A549 (cell line): ENCODE data around the gene TNNI3K. TPM values are rescaled to one million over a fixed set of nuclear protein-coding genes. Genes with fewer than 3 reads are reported as not detected.

Experiments
- ATAC-seq, 2 experiments: fragments of 200-7000 bp in 1 of 2; fragments of >200 bp in 1 of 2; cut with Nextera tagmentation in 1 of 2; cut with Tn5 transposase in 1 of 2; 3 replicates each; pipeline versions ENCODE4 v1.8.0 to v1.9.1; 2018 to 2020; ENCODE audit warnings: mild to moderate bottlenecking in 1 of 2, moderate library complexity in 1 of 2
- CTCF ChIA-PET: fragments of 300-600 bp; sonication (Branson Sonifier 250); formaldehyde crosslinking; extraction: SDS; loops from one replicate; lab custom pipeline; 2021; ENCODE audit warnings: antibody characterized with exemption, inconsistent platforms; lab: Yijun Ruan, JAX
- POLR2A ChIA-PET: fragments of 350-600 bp; formaldehyde crosslinking; extraction: SDS; loops from one replicate; lab custom pipeline; 2021; ENCODE audit warnings: antibody characterized with exemption, inconsistent platforms; lab: Yijun Ruan, JAX
- DNase-seq, 2 experiments: peaks; one replicate each; pipeline versions ENCODE4 v3.0.0 to v3.0.0-alpha.2; 2011 to 2016; ENCODE audit warnings: low read depth in 1 of 2, low spot score in 1 of 2
- FAIRE-seq: peaks from 2 replicates; lab custom pipeline; 2011; peaks lifted over from hg19 to GRCh38; lab: Jason Lieb, UNC
- H3K27ac ChIP-seq, 2 experiments: fragments of >200 bp; sonication (Bioruptor Twin); formaldehyde crosslinking; 3 replicates each; pipeline ENCODE4 v1.5.1; 2016 to 2017
- H3K4me1 ChIP-seq: fragments of >200 bp; sonication (Bioruptor Twin); formaldehyde crosslinking; 3 replicates; pipeline ENCODE4 v1.6.1; 2016
- H3K4me2 ChIP-seq: fragments of >200 bp; sonication (Bioruptor Twin); formaldehyde crosslinking; 3 replicates; pipeline ENCODE4 v1.6.1; 2016
- H3K4me3 ChIP-seq: fragments of >200 bp; sonication (Bioruptor Twin); formaldehyde crosslinking; 3 replicates; pipeline ENCODE4 v1.5.1; 2016
- H3K9me3 ChIP-seq: fragments of >200 bp; sonication (Bioruptor Twin); formaldehyde crosslinking; 3 replicates; pipeline ENCODE4 v1.6.1; 2016
- CBX2 ChIP-seq: fragments of 200-600 bp; sonication (generic); IDR thresholded peaks from 2 replicates; pipeline ENCODE4 v1.6.1; 2016; ENCODE audit warnings: low read depth, mild to moderate bottlenecking, borderline replicate concordance
- CBX8 ChIP-seq: fragments of 200-600 bp; sonication (generic); IDR thresholded peaks from 2 replicates; pipeline ENCODE4 v1.6.1; 2016
- EP300 ChIP-seq, 2 experiments: fragments of >200 bp; sonication (Bioruptor Twin); formaldehyde crosslinking; IDR thresholded peaks; 2 replicates in 1 of 2; 3 replicates in 1 of 2; pipeline ENCODE4 v1.6.1; 2016 to 2017
- FOSB ChIP-seq: fragments of 250-450 bp; sonication (Bioruptor Pico); IDR thresholded peaks from 2 replicates; pipeline ENCODE4 v1.5.0; 2020; ENCODE audit warnings: mild to moderate bottlenecking, moderate library complexity
- FOSL2 ChIP-seq, 2 experiments: fragments of 450-650 bp in 1 of 2; fragments of >200 bp in 1 of 2; sonication (Bioruptor Twin) in 1 of 2; formaldehyde crosslinking; IDR thresholded peaks; 2 replicates each; pipeline versions ENCODE4 v1.5.0 to v1.6.1; 2016 to 2020; ENCODE audit warnings: mild to moderate bottlenecking in 1 of 2, moderate library complexity in 1 of 2
- FOXS1 ChIP-seq: fragments of 250-450 bp; sonication (Bioruptor Pico); IDR thresholded peaks from 2 replicates; pipeline ENCODE4 v1.5.0; 2020; ENCODE audit warnings: mild to moderate bottlenecking, moderate library complexity
- GATA3 ChIP-seq: IDR thresholded peaks from 2 replicates; pipeline ENCODE4 v1.6.1; 2012; ENCODE audit warnings: borderline replicate concordance
- JUNB ChIP-seq: fragments of >200 bp; sonication (Bioruptor Twin); formaldehyde crosslinking; IDR thresholded peaks from 2 replicates; pipeline ENCODE4 v1.6.1; 2016
- MAFK ChIP-seq: fragments of 450-650 bp; IDR thresholded peaks from 2 replicates; pipeline ENCODE4 v1.6.1; 2014; ENCODE audit not compliant: partially characterized antibody
- NFE2L2 ChIP-seq: fragments of 150-350 bp; conservative IDR thresholded peaks from 2 replicates; pipeline ENCODE4 v1.6.1; 2014; ENCODE audit warnings: low read length
- NPAS2 ChIP-seq: fragments of 250-450 bp; sonication (Bioruptor Pico); IDR thresholded peaks from 2 replicates; pipeline ENCODE4 v1.8.0; 2022; ENCODE audit warnings: mild to moderate bottlenecking, moderate library complexity, borderline replicate concordance
- PHF8 ChIP-seq: fragments of 200-600 bp; sonication (generic); IDR thresholded peaks from 2 replicates; pipeline ENCODE4 v1.6.1; 2016; ENCODE audit warnings: low read depth, mild to moderate bottlenecking, antibody characterized with exemption, moderate library complexity, borderline replicate concordance
- POLR2A ChIP-seq: IDR thresholded peaks from 2 replicates; pipeline ENCODE4 v1.6.1; 2012; ENCODE audit warnings: mild to moderate bottlenecking, low read length
- POLR2AphosphoS2 ChIP-seq: conservative IDR thresholded peaks from 2 replicates; pipeline ENCODE4 v1.6.1; 2012; ENCODE audit warnings: low read length, improper control_type of control experiment, inconsistent platforms
- RAD21 ChIP-seq, 2 experiments: fragments of >200 bp in 1 of 2; sonication (Bioruptor Twin) in 1 of 2; formaldehyde crosslinking in 1 of 2; IDR thresholded peaks in 1 of 2; conservative IDR thresholded peaks in 1 of 2; 2 replicates in 1 of 2; 3 replicates in 1 of 2; pipeline ENCODE4 v1.6.1; 2012 to 2018; ENCODE audit warnings: inconsistent platforms in 1 of 2
- RARB ChIP-seq: fragments of 250-450 bp; sonication (Bioruptor Pico); IDR thresholded peaks from 2 replicates; pipeline ENCODE4 v1.8.0; 2021; ENCODE audit warnings: mild to moderate bottlenecking, moderate library complexity
- SMC3 ChIP-seq: fragments of >200 bp; sonication (Bioruptor Twin); formaldehyde crosslinking; IDR thresholded peaks from 3 replicates; pipeline ENCODE4 v1.6.1; 2018; ENCODE audit warnings: inconsistent platforms
- TFCP2L1 ChIP-seq: fragments of 250-450 bp; sonication (Bioruptor Pico); IDR thresholded peaks from 2 replicates; pipeline ENCODE4 v1.5.0; 2021; ENCODE audit warnings: mild to moderate bottlenecking
- ZNF302 ChIP-seq: fragments of 250-450 bp; sonication (Bioruptor Pico); IDR thresholded peaks from 2 replicates; pipeline ENCODE4 v1.9.0; 2021; ENCODE audit warnings: inconsistent platforms, mild to moderate bottlenecking, moderate library complexity
- WGBS: methylation state at CpG from one replicate; pipeline ENCODE4 v1.1.6; 2017; ENCODE audit errors: missing lambda C conversion rate; 5-methylcytosine and 5-hydroxymethylcytosine counted together
- polyA plus RNA-seq, 4 experiments: library from polyadenylated mRNA; depleted of rRNA in 3 of 4; stranded (reverse); fragments of >200 nt; fragmentation: RNase III in 1 of 4; extraction: RNeasy Plus Mini Kit Qiagen cat#74134 plus additional on column Dnase treatment in 1 of 4; gene quantifications; 2 replicates in 3 of 4; 3 replicates in 1 of 4; pipeline ENCODE4 v1.2.3, GENCODE V29; 2011 to 2017
- TF ChIP-seq, protein P1 (sequence below): IDR thresholded peaks from 2 replicates; pipeline ENCODE4 v1.6.1; 2012

Gene TNNI3K
- polyA plus RNA-seq, 2 of the 4 experiments (the other 2 are of a cell fraction): 0.67 TPM; not detected in 1

DNA sequence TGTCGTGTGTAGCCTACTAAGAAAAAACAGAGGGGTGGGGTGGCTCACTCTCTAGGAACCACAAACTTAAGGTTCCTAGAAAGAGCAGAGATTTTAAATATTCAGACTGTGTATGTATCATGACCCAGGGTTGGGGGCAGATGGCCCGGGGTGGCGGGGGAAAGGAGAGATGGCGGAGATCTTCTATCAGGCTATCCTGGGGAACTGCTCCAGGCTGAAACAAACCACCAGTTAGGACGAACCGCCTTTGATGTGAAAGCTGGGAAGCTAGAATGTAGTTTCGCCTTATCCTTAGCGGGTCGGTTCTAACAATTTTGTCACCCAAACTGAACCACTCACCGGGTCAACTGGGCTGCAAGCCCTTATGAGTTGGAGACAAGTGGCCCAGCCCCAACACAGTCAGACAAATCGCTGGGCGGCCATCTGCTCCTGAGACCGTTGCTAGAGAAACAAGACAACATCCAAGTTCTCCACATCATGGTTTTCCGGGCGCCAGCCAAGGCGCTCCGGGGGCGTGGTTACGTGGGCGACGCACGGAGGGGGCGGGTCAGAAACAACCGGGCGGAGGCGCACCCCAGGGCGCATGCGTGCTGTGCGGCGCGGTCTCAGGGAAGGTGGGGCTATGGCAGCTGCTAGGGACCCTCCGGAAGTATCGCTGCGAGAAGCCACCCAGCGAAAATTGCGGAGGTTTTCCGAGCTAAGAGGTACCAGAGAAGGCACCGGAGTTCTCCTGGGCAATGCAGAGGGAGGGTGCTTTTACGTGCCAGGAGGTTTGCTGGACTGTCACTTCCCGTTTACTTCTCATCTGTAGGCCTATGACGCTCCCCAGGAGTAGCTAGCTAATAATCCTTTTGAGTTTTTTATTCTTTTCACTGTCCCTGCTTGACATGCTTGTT, 37.3 kb upstream of the TNNI3K start, which contains the start of the genes FPGT and LRRIQ3 (continued):
- TF ChIP-seq EP300 (IDR thresholded peaks at IDR 0.05) (no peak), RARB (CRISPR knock-in tag) (no peak)

- FAIRE-seq: no peak
- CTCF ChIA-PET: no interaction called here
- 92% methylated on average over 5 of the region's 5 CpGs for WGBS
Measured at GRCh38 chr1:74199504-74199903, 35.7 kb upstream of the TNNI3K start.

GRCh38 chr1:74205266-74205665, 29.9 kb upstream of the TNNI3K start:
- H3K4me3 ChIP-seq: no peak overlapping the region
- H3K4me2 ChIP-seq: no peak overlapping the region
- ChIA-PET POLR2A (no interaction called here), CTCF (no interaction called here)
- no peaks in the 10 kb centered on the region for H3K4me1 ChIP-seq
- H3K9me3 ChIP-seq: no peaks in the 10 kb centered on the region
- FAIRE-seq (no peak), DNase-seq (no peak), ATAC-seq (no peak)
- 84% methylated on average over 2 of the region's 2 CpGs for WGBS
- TF ChIP-seq PHF8: no peak
- TF ChIP-seq, protein P1, sequence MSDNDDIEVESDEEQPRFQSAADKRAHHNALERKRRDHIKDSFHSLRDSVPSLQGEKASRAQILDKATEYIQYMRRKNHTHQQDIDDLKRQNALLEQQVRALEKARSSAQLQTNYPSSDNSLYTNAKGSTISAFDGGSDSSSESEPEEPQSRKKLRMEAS: no peak
- TF ChIP-seq CBX8: no peak
- TF ChIP-seq RARB (CRISPR knock-in tag): no peak
- TF ChIP-seq JUNB: no peak
- TF ChIP-seq TFCP2L1 (CRISPR knock-in tag): no peak
- no peak for TF ChIP-seq SMC3
- TF ChIP-seq NPAS2 (CRISPR knock-in tag): no peak
- TF ChIP-seq GATA3: no peak
- TF ChIP-seq ZNF302 (CRISPR knock-in tag): no peak
- H3K27ac ChIP-seq: no peak overlapping the region

More at GRCh38 chr1:74199504-74199903, 35.7 kb upstream of the TNNI3K start:
- H3K27ac ChIP-seq: no peak overlapping the region
- H3K9me3 ChIP-seq: no peaks in the 10 kb centered on the region
- H3K4me2 ChIP-seq: peak overlapping the region; percentile 77
- no peak for ATAC-seq
- H3K4me1 ChIP-seq: peaks cover 6% of the 10 kb centered on the region; the same call in 1 of the 3 replicates
- POLR2A ChIA-PET: no interaction called here
- no peak for DNase-seq
- H3K4me3 ChIP-seq: no peak overlapping the region
- TF ChIP-seq RARB (CRISPR knock-in tag): no peak

- H3K9me3 ChIP-seq: no peaks in the 10 kb centered on the region
- TF ChIP-seq FOSL2 (IDR thresholded peaks at IDR 0.05): no peak
- TF ChIP-seq FOSL2 (CRISPR knock-in tag; IDR thresholded peaks at IDR 0.05): no peak
- no peak for TF ChIP-seq POLR2A
- TF ChIP-seq ZNF302 (CRISPR knock-in tag): no peak
- TF ChIP-seq MAFK: no peak
- no peak for TF ChIP-seq FOXS1 (CRISPR knock-in tag)
- TF ChIP-seq, all 56 proteins: peak for 0
- H3K27ac ChIP-seq: no peak overlapping the region
- DNase-seq: no peak
- POLR2A ChIA-PET: no interaction called here
- no peak for ATAC-seq
- no peak overlapping the region for H3K4me2 ChIP-seq
- FAIRE-seq: no peak
- CTCF ChIA-PET: no interaction called here
- no peaks in the 10 kb centered on the region for H3K4me1 ChIP-seq
- WGBS: 88% methylated on average over 1 of the region's 1 CpG
- no peak overlapping the region for H3K4me3 ChIP-seq
Measured at GRCh38 chr1:74215229-74215628, 20.0 kb upstream of the TNNI3K start.

- TF ChIP-seq MAFK: no peak
- TF ChIP-seq FOSB: no peak
- no peak for TF ChIP-seq RAD21 (conservative IDR thresholded peaks at IDR 0.05 in 1 of 2, IDR thresholded peaks at IDR 0.05 in 1 of 2)
- no peak for TF ChIP-seq POLR2AphosphoS2
- TF ChIP-seq, protein P1: no peak
- no peak for TF ChIP-seq NFE2L2
- TF ChIP-seq CBX2: no peak
- TF ChIP-seq EP300 (IDR thresholded peaks at IDR 0.05): no peak
- ChIA-PET POLR2A (no interaction called here), CTCF (no interaction called here)
- Histone ChIP-seq H3K27ac (no peak overlapping the region), H3K4me3 (no peak overlapping the region), H3K4me2 (no peak overlapping the region), H3K4me1 (no peaks in the 10 kb centered on the region), H3K9me3 (no peaks in the 10 kb centered on the region)
- WGBS: 52% methylated on average over 5 of the region's 5 CpGs
- FAIRE-seq (no peak), DNase-seq (peak in 1 of 2 experiments; percentile 4), ATAC-seq (peak in 1 of 2 experiments; percentile 32; a peak in 1 of 6 replicates)
Measured at GRCh38 chr1:74222701-74223100, 12.5 kb upstream of the TNNI3K start.
